GM21717 (cell line): ENCODE measurements around the gene FBXL7.

Experiments
- ATAC-seq: cut with Tn5 transposase; IDR thresholded peaks from one replicate; pipeline ENCODE4 v1.9.1; 2021; ENCODE audit warnings: mild to moderate bottlenecking, moderate library complexity; ENCODE audit not compliant: unreplicated experiment

The FBXL7 gene

DNA sequence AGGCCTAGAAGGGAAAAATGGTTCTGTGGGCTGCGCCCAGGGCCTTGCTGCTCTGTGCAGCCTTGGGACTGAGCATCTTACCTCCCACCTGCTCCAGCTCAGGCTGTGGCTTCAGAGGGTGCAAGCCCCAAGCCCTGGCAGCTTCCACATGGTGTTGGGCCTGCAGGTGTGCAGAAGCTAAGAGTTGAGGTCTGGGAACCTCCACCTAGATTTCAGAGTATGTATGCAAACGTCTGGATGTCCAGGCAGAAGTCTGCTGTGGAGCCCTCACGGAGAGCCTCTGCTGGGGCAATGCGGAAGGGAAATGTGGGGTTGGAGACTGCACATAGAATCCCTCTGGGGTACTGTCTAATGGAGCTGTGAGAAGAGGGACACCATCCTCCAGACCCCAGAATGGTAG is 36.0 kb downstream of the FBXL7 start:
- ATAC-seq = no peak

DNA sequence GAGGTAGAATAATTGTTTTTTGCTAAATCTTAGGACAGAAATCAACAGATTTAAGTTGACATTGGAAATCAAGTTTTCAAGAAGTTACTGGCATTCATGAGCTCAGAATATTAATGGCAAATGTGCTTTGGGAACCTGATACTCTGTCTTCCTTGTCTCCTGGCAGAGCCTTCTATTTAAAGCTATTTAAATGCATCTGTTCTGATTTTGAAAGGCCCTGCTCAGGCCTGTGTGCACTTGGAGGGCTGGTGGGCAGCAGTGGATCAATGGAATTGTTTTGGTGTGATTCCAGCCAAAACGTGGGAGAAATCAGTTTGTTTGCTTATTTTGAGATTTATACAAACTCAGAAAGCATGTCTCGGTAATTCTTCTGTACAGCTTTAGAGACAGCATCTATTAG is 38.5 kb downstream of the FBXL7 start:
- no peak for ATAC-seq

DNA sequence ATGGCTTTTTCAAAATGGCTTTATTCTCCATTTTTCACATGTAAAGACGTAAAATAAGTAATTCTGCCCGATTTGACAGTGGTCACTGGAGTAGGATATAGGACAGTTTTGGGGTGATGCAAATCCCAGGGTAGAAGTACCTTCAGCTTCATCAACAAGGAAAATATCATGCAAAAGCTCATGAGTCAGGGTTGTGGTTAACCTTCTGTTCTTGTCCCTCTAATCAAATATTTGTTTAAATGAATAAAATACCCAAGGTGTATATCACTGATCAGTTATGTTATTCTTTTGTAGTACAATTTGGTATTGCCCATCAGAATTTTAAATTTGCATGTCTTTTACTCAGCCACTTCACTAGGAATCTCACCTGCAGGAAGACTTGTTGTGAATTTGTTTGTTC is 40.0 kb downstream of the FBXL7 start:
- no peak for ATAC-seq

DNA sequence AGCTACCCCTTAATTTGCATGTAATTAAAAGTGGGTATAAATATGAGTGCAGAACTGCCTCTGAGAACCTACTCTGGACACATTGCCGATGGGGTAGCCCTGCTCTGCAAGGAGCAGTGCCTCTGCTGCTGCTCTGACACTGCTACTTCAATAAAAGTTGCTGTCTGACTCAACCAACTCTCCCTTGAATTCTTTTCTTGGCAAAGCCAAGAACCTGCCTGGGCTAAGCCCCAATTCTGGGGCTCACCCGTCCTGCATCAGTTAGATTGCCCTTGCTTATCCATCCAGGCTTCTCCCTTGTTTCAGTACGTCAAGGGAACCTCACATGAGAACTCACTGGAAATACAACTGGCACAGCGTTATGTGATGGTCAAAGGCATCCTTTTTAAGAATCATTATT is 44.1 kb downstream of the FBXL7 start:
- no peak for ATAC-seq

DNA sequence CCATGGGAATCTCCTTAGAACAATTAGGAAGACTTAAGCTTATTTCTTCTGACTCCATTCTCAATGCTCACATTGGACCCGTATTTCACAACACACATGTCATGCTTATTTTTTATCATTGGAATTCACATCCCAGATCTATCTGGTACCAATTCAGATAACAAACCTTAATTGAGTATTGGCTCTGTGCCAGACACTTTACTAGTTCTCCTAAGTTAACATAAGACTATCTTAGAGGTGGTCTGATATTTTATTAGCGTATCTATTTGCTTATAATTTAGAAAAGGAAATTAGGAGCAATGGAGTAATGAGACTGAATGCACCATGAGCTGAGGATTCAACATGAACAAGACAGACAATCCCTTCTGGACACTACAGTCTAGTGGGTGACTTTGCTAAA is 45.1 kb downstream of the FBXL7 start:
- ATAC-seq = no peak

DNA sequence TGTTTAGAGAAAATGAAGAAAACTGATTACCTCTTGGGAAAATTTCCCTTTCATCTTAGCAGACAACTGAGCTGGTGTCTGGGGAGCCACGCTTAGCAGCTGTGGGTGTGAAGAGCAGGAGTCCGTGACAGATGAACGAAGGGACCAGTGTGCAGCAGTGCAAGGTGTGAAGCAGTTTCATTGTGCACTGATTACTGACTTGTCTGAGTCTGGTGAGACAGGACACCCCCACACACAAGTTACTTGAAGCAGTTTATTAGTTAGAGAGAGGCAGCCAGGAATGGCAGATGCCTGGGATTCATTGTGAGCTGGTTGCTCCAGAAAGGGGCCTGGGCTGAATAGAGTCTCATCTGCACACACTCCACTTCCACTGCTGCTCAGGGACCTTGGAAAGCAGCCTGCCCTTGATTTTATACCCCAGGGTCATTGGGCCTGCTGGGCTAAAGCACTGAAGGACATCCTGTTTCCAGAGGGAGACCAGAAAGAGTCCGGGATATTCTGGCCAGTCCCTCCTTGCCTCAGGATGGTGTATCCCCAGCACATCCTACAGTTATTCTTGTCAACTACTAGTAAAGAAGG is 47.4 kb downstream of the FBXL7 start:
- no peak for ATAC-seq

DNA sequence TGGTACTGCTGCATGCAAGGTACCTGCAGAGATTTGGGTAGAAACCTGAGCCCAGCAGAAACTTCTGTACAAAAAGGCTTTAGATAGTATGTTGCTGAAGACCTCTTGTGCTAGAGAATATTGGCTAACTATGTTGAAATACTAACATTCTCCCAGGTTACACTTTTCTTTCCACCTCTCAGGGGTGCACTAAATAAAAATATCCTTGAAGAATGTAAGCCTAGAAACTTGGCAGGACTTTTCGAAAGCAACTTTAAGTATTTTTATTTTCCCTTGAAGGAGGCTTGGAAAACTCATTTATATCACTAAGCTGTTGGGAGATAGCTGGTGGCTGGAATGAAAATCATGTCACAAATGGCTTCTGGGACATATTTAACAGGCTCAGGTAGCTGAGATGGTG is 50.0 kb downstream of the FBXL7 start:
- no peak for ATAC-seq

DNA sequence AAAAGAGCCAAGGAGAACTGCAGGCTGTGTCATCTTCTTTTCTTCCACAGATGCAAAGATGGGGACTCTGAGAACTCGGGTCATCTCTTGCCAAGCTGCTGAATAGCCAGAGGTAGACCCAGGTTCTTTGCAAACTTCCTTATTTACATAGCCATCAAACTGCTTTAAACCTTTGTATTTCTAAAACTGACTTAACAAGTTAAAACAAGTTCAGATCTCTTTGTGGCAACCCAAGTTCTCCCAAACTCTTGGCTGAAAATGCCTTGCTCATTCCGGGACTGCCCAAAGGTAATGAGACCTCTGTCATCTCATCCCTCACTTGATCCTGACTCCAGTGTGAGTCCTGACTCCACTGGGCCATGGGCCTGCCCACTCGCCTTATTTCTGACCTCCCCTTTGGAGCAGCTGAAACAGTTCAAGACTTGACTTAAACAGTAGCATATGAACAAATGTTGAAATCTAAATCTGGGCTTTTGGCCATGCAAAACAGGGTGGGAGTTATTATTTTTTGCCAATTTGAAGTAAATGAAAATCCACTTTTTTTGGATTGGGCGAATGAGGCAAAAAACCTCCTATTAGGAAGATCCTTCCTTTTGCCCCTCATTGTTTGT is 50.6 kb downstream of the FBXL7 start:
- ATAC-seq = no peak

DNA sequence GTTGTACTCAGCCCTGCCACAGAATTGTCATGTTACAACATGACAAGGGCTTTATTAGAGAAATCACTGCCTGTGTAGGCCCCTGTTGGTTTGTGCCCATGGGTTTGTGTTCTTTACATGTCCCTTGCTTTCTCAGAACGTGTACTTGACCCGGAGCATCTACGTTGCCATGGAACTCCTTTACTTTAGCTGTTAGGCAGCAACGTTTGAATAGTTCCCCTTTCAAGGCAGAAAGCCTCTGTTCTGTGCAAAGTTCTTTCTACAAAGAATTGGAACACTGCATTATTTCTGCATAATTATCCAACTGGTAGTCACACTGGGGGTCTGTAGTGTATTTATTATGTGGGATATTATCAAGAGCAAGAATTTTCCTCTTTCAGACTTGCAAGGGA is 51.1 kb downstream of the FBXL7 start:
- no peak for ATAC-seq

DNA sequence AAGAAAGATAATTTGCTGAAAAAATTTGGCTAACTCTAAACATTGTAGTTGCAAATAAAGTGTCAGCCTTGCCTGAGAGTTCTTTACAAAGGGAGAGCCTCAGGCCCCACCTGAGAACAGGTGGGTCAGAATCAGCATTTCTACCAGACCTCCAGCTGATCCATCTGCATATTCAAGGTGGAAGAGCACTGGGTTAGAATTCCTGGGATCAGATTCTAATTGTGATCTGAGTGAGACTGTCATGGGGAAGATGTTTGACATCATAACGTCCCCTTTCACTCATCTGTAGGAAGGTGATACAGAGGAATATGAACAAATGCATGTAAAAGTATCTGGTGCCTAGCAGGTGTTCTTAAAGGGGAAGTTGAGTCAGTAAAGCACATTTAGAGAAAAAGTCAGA is 54.6 kb downstream of the FBXL7 start:
- no peak for ATAC-seq

DNA sequence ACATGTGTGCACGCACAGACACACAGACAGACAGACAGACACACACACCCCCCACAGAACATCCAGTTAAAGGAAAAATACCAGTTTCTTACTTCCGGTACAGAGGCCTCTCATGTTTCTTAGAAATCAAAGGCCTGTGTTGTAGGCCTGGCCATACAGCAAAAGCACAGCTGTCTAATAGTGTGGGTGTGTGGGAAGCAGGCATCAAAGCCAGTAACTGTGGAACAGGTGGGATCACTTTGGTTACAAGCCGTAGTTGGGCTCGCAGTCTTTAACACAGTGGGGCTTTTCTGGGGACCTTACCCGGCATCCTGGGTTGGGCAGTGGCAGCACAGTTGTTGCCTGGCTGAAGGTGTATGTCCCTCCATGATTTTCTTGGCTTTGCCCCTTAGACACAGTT is 55.2 kb downstream of the FBXL7 start:
- no peak for ATAC-seq

DNA sequence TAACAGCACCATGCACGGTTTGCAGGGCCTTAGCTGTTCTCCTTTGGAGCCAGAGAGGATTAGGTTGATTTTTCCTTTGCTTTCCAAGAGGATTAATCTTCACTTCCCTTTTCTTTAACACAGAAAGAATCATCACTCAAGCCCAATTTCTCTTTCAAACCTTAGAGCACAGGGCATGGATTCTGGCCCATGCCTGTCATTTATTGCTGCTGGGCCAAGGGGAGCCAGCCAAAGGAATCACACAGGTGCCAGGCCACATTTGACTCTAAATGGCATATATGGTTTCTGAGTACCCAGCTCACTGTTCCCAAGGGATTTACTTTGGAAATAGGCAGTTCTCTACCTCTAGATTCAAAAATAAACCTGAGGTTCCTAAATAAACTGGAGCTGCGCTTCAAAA is 58.3 kb downstream of the FBXL7 start:
- ATAC-seq = no peak

DNA sequence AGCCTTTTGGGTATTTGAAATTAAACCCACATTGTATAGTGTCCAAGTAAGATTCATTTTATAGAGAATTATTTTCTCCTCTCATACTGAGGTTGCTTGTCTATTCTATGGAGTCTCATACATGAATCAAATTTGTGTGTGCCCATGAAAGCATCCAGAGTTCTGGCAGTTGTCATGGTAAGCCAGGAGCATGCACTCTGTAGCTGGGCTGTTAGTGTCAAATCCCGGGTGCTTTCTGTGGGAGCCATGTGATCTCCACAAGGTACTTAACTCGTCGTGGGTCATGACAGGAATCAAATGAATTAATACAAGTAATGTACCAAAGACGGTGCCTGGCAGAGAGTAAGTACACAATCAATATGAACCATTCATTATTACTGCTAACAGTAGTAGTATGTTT is 58.7 kb downstream of the FBXL7 start:
- no peak for ATAC-seq

DNA sequence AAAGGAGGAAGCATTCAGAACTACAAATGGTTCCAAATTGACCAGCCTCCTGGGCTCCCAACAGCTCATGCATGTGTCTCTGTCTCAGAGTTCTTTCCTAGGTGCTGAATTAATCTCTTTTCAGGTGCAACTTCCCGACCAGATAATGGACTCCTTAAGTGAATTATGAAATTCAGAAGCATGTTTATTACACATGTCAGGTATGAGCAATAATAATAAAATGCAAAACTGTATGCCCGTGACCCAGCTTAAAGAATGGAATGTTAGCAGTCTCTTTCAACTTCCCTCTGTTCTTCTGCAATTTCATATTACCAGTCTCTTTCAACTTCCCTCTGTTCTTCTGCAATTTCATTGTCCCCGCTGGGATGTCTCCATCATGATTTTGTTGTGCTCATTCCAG is 60.4 kb downstream of the FBXL7 start:
- no peak for ATAC-seq

DNA sequence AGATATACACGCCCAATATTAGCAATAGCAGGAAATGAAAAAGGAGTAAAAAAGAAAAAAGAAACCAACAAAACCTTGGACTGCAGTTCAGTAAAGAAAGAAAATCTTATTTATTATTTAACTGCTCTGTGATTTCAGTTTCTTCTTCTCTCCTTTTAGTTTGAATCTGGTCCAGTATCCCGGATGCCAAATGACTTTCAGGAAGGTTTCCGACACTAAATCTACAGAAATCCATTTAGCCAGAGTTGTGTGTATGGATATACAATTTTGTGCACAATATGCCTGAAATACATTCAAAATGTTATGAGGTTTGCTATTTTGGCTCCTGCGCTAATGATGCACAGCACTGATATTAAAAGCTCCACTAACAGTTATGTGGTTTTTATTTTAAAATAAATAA is 64.5 kb downstream of the FBXL7 start:
- ATAC-seq = no peak

DNA sequence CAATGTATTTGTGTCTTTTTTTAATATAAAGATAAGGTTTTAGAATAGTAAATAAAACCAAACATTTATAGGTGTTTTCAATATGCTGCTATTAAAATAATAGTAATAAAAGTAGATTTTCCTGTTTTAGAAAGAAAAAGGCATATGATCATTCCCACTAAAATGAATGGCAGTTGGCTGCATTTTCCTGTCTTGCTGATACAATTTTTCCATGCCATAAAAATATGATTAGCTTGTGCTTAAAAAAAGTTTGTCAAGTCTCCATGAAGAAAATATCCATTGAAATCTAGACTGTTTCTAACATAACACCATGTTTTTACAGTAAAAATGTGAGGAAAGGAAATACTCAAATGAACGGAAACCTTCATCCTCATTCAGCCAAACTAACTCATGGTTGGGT is 65.0 kb downstream of the FBXL7 start:
- no peak for ATAC-seq

DNA sequence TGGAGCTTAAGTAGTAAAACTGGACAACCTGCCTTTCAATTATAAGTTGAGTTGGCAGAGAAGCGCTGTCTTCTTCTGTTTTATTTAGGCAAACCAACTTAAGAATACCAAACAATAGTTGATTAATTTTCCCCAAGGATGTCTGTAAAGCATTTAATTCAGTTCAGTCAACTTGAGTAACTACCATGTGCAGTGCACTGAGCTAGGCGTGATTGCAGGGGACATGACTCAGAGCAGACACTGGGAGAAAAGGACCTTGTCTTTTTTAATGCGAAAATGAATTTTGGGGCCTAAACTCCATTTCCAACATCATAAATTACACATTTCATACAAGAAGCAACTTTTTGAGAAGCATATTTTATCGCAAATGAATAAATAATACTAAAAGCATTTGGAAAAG is 66.3 kb downstream of the FBXL7 start:
- no peak for ATAC-seq

DNA sequence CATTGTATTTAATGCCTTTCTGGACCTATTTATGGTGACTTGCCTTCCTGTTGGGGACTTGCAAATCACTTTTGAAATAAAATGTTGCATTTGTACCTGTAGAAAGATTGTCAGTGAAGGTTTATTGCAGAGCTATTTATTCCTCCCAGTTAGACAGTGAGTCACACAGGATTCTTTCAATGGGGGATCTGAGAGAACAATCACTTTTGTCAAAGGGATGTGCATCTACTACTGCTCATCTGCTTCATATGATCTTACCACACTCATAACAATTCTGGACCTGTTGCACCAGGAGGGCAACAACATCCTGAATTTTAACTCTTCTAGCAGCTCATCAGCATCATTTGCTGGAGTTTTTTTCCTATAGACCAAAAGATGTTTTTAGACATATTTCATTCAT is 66.8 kb downstream of the FBXL7 start:
- no peak for ATAC-seq

DNA sequence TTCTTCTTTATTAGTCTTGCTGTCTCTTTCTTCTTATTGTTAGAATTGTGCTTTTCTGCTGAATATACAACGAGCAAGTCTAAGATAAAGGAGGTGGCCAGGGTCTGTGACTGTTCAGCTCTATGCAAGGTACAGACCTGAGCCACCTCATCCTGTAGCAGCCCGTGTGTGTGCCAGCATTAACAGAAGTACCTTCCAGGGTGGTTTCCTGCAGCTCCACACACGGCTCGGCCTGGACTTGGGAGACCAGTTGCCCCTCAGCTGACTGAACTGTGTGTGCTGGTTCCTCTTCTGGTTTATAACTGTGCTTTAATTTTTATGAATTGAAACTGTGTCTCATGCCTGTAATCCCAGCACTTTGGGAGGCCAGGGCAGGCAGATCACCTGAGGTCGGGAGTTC is 70.5 kb downstream of the FBXL7 start:
- no peak for ATAC-seq

DNA sequence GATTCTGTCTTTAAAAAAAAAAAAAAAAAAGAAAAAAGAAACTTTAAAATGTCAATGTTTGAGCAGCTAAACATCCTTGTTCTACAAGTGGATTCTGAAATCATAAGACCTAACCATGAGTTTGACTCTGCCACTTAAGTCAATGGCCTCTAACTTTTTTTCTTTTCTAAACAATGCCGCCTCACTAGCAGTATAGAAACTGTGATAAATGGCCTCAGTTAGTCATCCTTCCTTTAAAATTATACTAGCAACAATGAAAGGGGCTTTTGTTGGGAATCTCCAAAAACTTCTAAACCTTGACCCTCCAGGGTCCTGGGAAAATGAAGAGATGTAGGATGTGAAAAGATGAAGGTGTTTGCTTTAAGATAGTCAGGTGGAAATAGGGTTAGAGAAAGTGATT is 71.1 kb downstream of the FBXL7 start:
- ATAC-seq = no peak

DNA sequence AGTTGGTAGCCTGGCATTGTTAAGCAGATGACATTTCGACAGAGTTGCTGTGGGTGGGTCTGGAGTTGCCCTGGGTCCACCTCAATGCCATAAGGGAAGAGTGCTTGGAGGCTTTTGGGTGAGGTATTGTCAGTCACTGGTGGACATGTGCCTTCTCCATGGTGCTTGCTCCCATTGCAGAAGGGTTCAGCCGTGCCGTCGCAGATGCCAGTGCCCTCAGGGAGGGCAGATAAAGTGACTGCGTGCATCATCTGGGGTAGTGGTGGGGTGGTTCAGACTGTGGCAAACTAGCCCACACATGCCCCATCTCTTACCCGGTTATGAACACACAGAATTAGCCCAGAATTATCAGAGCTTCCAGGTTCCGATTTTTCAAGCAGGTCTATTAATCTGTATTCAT is 71.6 kb downstream of the FBXL7 start:
- no peak for ATAC-seq

DNA sequence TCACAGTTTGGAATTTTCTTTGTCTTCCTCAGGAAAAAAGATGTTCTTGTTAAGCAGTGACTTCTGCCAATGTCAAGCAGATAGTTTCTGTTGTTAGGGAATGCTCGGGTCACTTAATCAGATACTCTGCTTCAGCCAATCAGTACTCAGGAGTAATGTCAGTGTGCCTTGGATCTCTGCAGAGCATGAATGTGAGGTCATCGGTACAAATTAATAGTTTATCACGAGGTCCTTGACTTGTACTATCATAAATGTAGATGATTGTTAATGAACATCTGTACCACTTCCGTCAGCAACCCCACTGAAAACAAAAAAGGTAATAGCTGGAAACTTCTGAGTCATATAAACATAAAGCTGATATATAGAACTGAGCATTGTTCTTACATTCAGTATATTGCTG is 73.6 kb downstream of the FBXL7 start:
- no peak for ATAC-seq

DNA sequence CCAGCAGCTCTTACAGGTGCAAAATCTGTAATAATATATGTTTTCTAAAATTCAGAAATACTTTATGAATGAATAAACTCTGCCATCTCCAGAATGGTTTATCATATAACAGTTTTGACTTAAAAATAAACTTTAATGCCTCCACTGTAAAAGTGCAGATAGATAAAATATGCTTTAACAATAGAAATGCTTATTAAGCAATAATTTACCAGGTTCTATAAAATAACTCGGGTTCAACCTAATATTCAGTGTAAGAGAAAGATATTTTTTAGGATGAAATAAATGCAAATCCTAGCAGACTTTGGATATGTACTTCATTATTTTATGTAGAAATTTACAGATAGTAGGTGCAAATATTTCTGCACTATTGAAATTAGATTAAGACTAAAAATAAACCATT is 74.1 kb downstream of the FBXL7 start:
- no peak for ATAC-seq
